Ishikawa (cell line): ENCODE measurements around the gene FAM162A.

Experiments
- CREB1 ChIP-seq: IDR thresholded peaks from 2 replicates; pipeline ENCODE4 v1.6.1; 2012; ENCODE audit warnings: low read depth
- RAD21 ChIP-seq: IDR thresholded peaks from 2 replicates; pipeline ENCODE4 v1.6.1; 2012; ENCODE audit warnings: low read depth

- TF ChIP-seq CREB1 (no peak), RAD21 (no peak)
Observed at GRCh38 chr3:122355612-122356011, 28.4 kb upstream of the FAM162A start.
